ENCODE measurements around the gene PAPSS2. TPM values are rescaled to one million over a fixed set of nuclear protein-coding genes. Genes with fewer than 3 reads are reported as not detected.

Gene PAPSS2
- total RNA-seq, 1 experiment from 2014 or later: 24.5 TPM

DNA sequence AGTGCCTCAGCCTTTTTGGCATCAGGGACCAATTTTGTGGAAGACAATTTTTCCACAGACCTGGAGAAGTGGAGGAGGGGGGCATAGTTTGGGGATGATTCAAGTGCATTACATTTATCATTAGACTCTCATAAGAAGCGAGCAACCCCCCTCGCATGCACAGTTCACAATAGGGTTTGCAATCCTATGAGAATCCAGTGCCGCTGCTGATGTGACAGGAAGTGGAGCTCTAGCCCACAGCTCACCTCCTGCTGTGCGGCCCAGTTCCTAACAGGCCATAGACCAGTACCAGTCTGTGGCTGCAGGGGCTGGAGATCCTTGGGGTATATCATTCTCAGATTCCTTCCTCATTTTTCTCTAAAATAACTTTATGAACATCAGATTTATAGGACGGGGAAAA, 107.6 kb downstream of the PAPSS2 start:
- Histone ChIP-seq H3K14ac (ENCODE audit: insufficient read depth, low read length) (no peak overlapping the region), H3K9ac (ENCODE audit: extremely low read depth, insufficient read length, low read length) (no peak overlapping the region), H2BK15ac (ENCODE audit: low read depth, low read length) (no peak overlapping the region), H2AFZ (ENCODE audit: low read length) (no peak overlapping the region), H4K91ac (ENCODE audit: insufficient read length, low read depth, low read length) (no peak overlapping the region), H4K8ac (replicated peaks; ENCODE audit: insufficient read length, low read depth, low read length) (no peak overlapping the region), H3K18ac (ENCODE audit: insufficient read length, low read depth, low read length) (no peak overlapping the region), H3K27ac (ENCODE audit: insufficient read length, low read depth, low read length) (no peak overlapping the region), H2AK5ac (ENCODE audit: insufficient read length, low read length) (no peak overlapping the region), H3K4me1 (ENCODE audit: insufficient read depth, low read length) (no peaks in the 10 kb centered on the region), H2BK120ac (ENCODE audit: low read depth, low read length, poor library complexity, severe bottlenecking) (no peak overlapping the region), H3K4me2 (ENCODE audit: insufficient read depth, insufficient read length, low read length) (no peak overlapping the region), H2BK5ac (ENCODE audit: insufficient read length, low read length) (no peak overlapping the region), H2BK12ac (ENCODE audit: insufficient read length, low read depth, low read length) (no peak overlapping the region), H3K79me1 (ENCODE audit: insufficient read depth, low read depth, low read length, poor library complexity, severe bottlenecking) (no peaks in the 10 kb centered on the region), H4K20me1 (ENCODE audit: control insufficient read depth, insufficient read depth, insufficient read length) (no peaks in the 10 kb centered on the region), H3K9me3 (ENCODE audit: control insufficient read depth, low read depth, low read length) (no peaks in the 10 kb centered on the region), H3K56ac (ENCODE audit: insufficient read length, low read depth, low read length) (no peak overlapping the region), H2BK20ac (ENCODE audit: low read depth, low read length, poor library complexity, severe bottlenecking) (no peak overlapping the region), H3K23ac (ENCODE audit: insufficient read length, low read depth, low read length) (no peak overlapping the region), H3T11ph (ENCODE audit: low read length) (no peak overlapping the region), H4K5ac (ENCODE audit: insufficient read length, low read depth, low read length) (no peak overlapping the region), H3K79me2 (ENCODE audit: insufficient read depth, low read length) (no peaks in the 10 kb centered on the region), H3K4ac (ENCODE audit: low read depth, low read length) (no peak overlapping the region), H3K23me2 (ENCODE audit: insufficient read length, low read depth, low read length, poor library complexity, severe bottlenecking) (no peaks in the 10 kb centered on the region), H3K27me3 (ENCODE audit: insufficient read depth, low read length) (no peaks in the 10 kb centered on the region)
- WGBS (ENCODE audit: extremely low coverage, insufficient read length, low lambda C conversion rate): no CpG with 5 or more reads among the region's 5 CpGs
- 0 out of 7 replicates have a peak overlapping the region, but pooled peaks of 1 of the 3 experiments have one; percentile 62 for H3K27ac Mint-ChIP-seq
- TF ChIP-seq, protein P1, sequence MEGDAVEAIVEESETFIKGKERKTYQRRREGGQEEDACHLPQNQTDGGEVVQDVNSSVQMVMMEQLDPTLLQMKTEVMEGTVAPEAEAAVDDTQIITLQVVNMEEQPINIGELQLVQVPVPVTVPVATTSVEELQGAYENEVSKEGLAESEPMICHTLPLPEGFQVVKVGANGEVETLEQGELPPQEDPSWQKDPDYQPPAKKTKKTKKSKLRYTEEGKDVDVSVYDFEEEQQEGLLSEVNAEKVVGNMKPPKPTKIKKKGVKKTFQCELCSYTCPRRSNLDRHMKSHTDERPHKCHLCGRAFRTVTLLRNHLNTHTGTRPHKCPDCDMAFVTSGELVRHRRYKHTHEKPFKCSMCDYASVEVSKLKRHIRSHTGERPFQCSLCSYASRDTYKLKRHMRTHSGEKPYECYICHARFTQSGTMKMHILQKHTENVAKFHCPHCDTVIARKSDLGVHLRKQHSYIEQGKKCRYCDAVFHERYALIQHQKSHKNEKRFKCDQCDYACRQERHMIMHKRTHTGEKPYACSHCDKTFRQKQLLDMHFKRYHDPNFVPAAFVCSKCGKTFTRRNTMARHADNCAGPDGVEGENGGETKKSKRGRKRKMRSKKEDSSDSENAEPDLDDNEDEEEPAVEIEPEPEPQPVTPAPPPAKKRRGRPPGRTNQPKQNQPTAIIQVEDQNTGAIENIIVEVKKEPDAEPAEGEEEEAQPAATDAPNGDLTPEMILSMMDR (conservative IDR thresholded peaks at IDR 0.05): no peak
- peaks cover 12 to 31% (median 26%) of the 10 kb centered on the region in 3 experiments for H3K36me3 Mint-ChIP-seq (ENCODE audit: insufficient read depth in 1 of 3, low read depth in 3 of 3)
- no peaks in the 10 kb centered on the region for H3K27me3 Mint-ChIP-seq (ENCODE audit: low read depth)
- DNase-seq: no peak
- H3K4me3 Mint-ChIP-seq: no peak overlapping the region
- no peaks in the 10 kb centered on the region for H3K9me3 Mint-ChIP-seq
- H3K4me1 Mint-ChIP-seq: peaks cover 6 to 12% of the 10 kb centered on the region in 2 experiments

Measured in H9 (cell line).